ENCODE results near the gene CIAO2B.

CIAO2B gene

GRCh38 chr16:66919569-66920298 lies 14.5 kb downstream of the CIAO2B start:
- no peak for DNase-seq (ENCODE audit: low read depth in 3 of 3)

- DNase-seq (ENCODE audit: low read depth in 3 of 3) = no peak
Measured at GRCh38 chr16:66918803-66919568, 15.2 kb downstream of the CIAO2B start, which contains the start of gene CDH16. Gene CDH16, minus strand, starts transcription at chr16:66918885. Its CDS starts 820 bp downstream, at chr16:66918065.

GRCh38 chr16:66918355-66918754 lies 15.8 kb downstream of the CIAO2B start:
- no peak for DNase-seq (ENCODE audit: low read depth in 3 of 3)

GRCh38 chr16:66917741-66918140 lies 16.5 kb downstream of the CIAO2B start:
- no peak for DNase-seq (ENCODE audit: low read depth in 3 of 3)

GRCh38 chr16:66916518-66916917 lies 17.7 kb downstream of the CIAO2B start:
- no peak for DNase-seq (ENCODE audit: low read depth in 3 of 3)

GRCh38 chr16:66915041-66915440 lies 19.2 kb downstream of the CIAO2B start:
- no peak for DNase-seq (ENCODE audit: low read depth in 3 of 3)

GRCh38 chr16:66914541-66914940 lies 19.7 kb downstream of the CIAO2B start:
- no peak for DNase-seq (ENCODE audit: low read depth in 3 of 3)

GRCh38 chr16:66913711-66914110 lies 20.5 kb downstream of the CIAO2B start:
- no peak for DNase-seq (ENCODE audit: low read depth in 3 of 3)

- no peak for DNase-seq (ENCODE audit: low read depth in 3 of 3)
Measured at GRCh38 chr16:66913081-66913480, 21.1 kb downstream of the CIAO2B start.

GRCh38 chr16:66911801-66912200 lies 22.4 kb downstream of the CIAO2B start:
- no peak for DNase-seq (ENCODE audit: low read depth in 3 of 3)

GRCh38 chr16:66911112-66911511 lies 23.1 kb downstream of the CIAO2B start:
- no peak for DNase-seq (ENCODE audit: low read depth in 3 of 3)

GRCh38 chr16:66910175-66910940 lies 23.8 kb downstream of the CIAO2B start:
- DNase-seq (ENCODE audit: low read depth in 3 of 3) = no peak

GRCh38 chr16:66908762-66909559 lies 25.2 kb downstream of the CIAO2B start:
- DNase-seq (ENCODE audit: low read depth in 3 of 3) = no peak

- no peak for DNase-seq (ENCODE audit: low read depth in 3 of 3)
Measured at GRCh38 chr16:66908116-66908515, 26.1 kb downstream of the CIAO2B start.

GRCh38 chr16:66906916-66907836 lies 27.0 kb downstream of the CIAO2B start:
- DNase-seq (ENCODE audit: low read depth in 3 of 3) = no peak

- DNase-seq (ENCODE audit: low read depth in 3 of 3) = peak in 1 of 3 experiments; percentile 40
Measured at GRCh38 chr16:66905633-66906539, 28.3 kb downstream of the CIAO2B start.

GRCh38 chr16:66904846-66905632 lies 29.2 kb downstream of the CIAO2B start:
- DNase-seq (ENCODE audit: low read depth in 3 of 3) = no peak

GRCh38 chr16:66904428-66904845 lies 29.8 kb downstream of the CIAO2B start:
- no peak for DNase-seq (ENCODE audit: low read depth in 3 of 3)
